ENCODE results near the gene CACNB3. TPM values are rescaled to one million over a fixed set of nuclear protein-coding genes. Genes with fewer than 3 reads are reported as not detected.
A peak's percentile ranks its signal among the peaks of the same experiment; 100 is the strongest.
"Not testable (repeated sequence)": the region's sequence is repeated elsewhere in the genome, so short reads cannot be mapped to it uniquely, and the experiment has no call there.

Gene CACNB3
- total RNA-seq, 1 donor, result 15.2 TPM

GRCh38 chr12:48852734-48853688, 34.7 kb downstream of the CACNB3 start:
- Histone ChIP-seq H4K20me1 (ENCODE audit: insufficient read depth, low read length) (peaks cover 10% of the 10 kb centered on the region), H3K4me3 (ENCODE audit: insufficient read depth, low read length) (peak overlapping the region; percentile 98), H3K79me2 (ENCODE audit: insufficient read depth, low read length) (peaks cover 39% of the 10 kb centered on the region), H3K4me2 (ENCODE audit: insufficient read depth, low read length) (peak overlapping the region; percentile 79), H3K9me3 (ENCODE audit: low read depth, low read length) (no peaks in the 10 kb centered on the region), H3K27ac (ENCODE audit: low read depth, low read length) (peak overlapping the region; percentile 92), H2AFZ (ENCODE audit: low read length) (peak overlapping the region; percentile 91), H3K4me1 (ENCODE audit: insufficient read depth, low read length) (peaks cover 16% of the 10 kb centered on the region), H3K36me3 (ENCODE audit: insufficient read depth, low read length) (peaks cover 4% of the 10 kb centered on the region), H3K27me3 (ENCODE audit: insufficient read depth, low read length) (peaks cover 2% of the 10 kb centered on the region)
- DNase-seq (ENCODE audit: insufficient read length, low spot score, missing footprints), result peak; percentile 91
- TF ChIP-seq CTCF (IDR thresholded peaks at IDR 0.05; ENCODE audit: extremely low read depth, low read depth, low read length), result peak; percentile 86

- no peak overlapping the region for H3K27ac ChIP-seq (ENCODE audit: low read depth, low read length)
- H3K4me3 ChIP-seq (ENCODE audit: insufficient read depth, low read length), result no peak overlapping the region
- H2AFZ ChIP-seq (ENCODE audit: low read length), result no peak overlapping the region
- peaks cover 16% of the 10 kb centered on the region for H3K4me1 ChIP-seq (ENCODE audit: insufficient read depth, low read length)
- no peak for TF ChIP-seq CTCF (IDR thresholded peaks at IDR 0.05; ENCODE audit: extremely low read depth, low read depth, low read length)
- H3K27me3 ChIP-seq (ENCODE audit: insufficient read depth, low read length), result peaks cover 2% of the 10 kb centered on the region
- H3K4me2 ChIP-seq (ENCODE audit: insufficient read depth, low read length), result no peak overlapping the region
- H3K79me2 ChIP-seq (ENCODE audit: insufficient read depth, low read length), result peaks cover 25% of the 10 kb centered on the region
- peaks cover 10% of the 10 kb centered on the region for H4K20me1 ChIP-seq (ENCODE audit: insufficient read depth, low read length)
- H3K36me3 ChIP-seq (ENCODE audit: insufficient read depth, low read length), result peaks cover 4% of the 10 kb centered on the region
- H3K9me3 ChIP-seq (ENCODE audit: low read depth, low read length), result no peaks in the 10 kb centered on the region
- no peak for DNase-seq (ENCODE audit: insufficient read length, low spot score, missing footprints)
Measured at GRCh38 chr12:48854488-48854887, 36.2 kb downstream of the CACNB3 start.

DNA sequence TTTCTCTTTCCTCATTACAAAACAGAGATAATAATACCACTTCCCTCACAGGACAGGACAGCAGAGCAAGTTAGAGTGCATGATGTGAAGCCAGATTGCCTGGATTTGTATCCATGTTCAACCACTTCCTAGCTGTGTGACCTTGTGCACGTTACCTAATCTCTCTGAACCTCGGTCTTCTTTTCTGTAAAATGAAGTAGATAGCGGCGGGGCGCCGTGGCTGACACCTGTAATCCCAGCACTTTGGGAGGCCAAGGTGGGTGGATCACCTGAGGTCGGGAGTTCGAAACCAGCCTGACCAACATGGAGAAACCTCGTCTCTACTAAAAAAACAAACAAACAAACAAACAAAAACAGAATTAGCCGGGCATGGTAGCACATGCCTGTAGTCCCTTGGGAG, 36.6 kb downstream of the CACNB3 start:
- not testable (repeated sequence) for H3K4me2 ChIP-seq (ENCODE audit: insufficient read depth, low read length); H4K20me1 ChIP-seq (ENCODE audit: insufficient read depth, low read length); H3K36me3 ChIP-seq (ENCODE audit: insufficient read depth, low read length); H3K9me3 ChIP-seq (ENCODE audit: low read depth, low read length); DNase-seq (ENCODE audit: insufficient read length, low spot score, missing footprints); H3K27ac ChIP-seq (ENCODE audit: low read depth, low read length); H2AFZ ChIP-seq (ENCODE audit: low read length); H3K4me3 ChIP-seq (ENCODE audit: insufficient read depth, low read length); H3K27me3 ChIP-seq (ENCODE audit: insufficient read depth, low read length)
- H3K4me1 ChIP-seq (ENCODE audit: insufficient read depth, low read length), result peaks cover 16% of the 10 kb centered on the region
- H3K79me2 ChIP-seq (ENCODE audit: insufficient read depth, low read length), result peaks cover 20% of the 10 kb centered on the region

GRCh38 chr12:48856379-48856778, 38.1 kb downstream of the CACNB3 start:
- DNase-seq (ENCODE audit: insufficient read length, low spot score, missing footprints), result no peak
- H3K27me3 ChIP-seq (ENCODE audit: insufficient read depth, low read length), result peaks cover 2% of the 10 kb centered on the region
- no peaks in the 10 kb centered on the region for H4K20me1 ChIP-seq (ENCODE audit: insufficient read depth, low read length)
- H3K4me1 ChIP-seq (ENCODE audit: insufficient read depth, low read length), result peaks cover 8% of the 10 kb centered on the region
- H3K4me2 ChIP-seq (ENCODE audit: insufficient read depth, low read length), result no peak overlapping the region
- H3K36me3 ChIP-seq (ENCODE audit: insufficient read depth, low read length), result no peaks in the 10 kb centered on the region
- H3K79me2 ChIP-seq (ENCODE audit: insufficient read depth, low read length), result peaks cover 6% of the 10 kb centered on the region
- H3K27ac ChIP-seq (ENCODE audit: low read depth, low read length), result no peak overlapping the region
- H3K4me3 ChIP-seq (ENCODE audit: insufficient read depth, low read length), result no peak overlapping the region
- H3K9me3 ChIP-seq (ENCODE audit: low read depth, low read length), result no peaks in the 10 kb centered on the region
- no peak overlapping the region for H2AFZ ChIP-seq (ENCODE audit: low read length)
- no peak for TF ChIP-seq CTCF (IDR thresholded peaks at IDR 0.05; ENCODE audit: extremely low read depth, low read depth, low read length)
